ENCODE measurements around the gene BRD4. TPM values are rescaled to one million over a fixed set of nuclear protein-coding genes. Genes with fewer than 3 reads are reported as not detected.

BRD4 gene
- total and polyA plus RNA-seq, 2 of the 13 experiments (the other 11 are each of a cell fraction or from before 2014, with no cell fraction given): 10.5 to 11.4 TPM

DNA sequence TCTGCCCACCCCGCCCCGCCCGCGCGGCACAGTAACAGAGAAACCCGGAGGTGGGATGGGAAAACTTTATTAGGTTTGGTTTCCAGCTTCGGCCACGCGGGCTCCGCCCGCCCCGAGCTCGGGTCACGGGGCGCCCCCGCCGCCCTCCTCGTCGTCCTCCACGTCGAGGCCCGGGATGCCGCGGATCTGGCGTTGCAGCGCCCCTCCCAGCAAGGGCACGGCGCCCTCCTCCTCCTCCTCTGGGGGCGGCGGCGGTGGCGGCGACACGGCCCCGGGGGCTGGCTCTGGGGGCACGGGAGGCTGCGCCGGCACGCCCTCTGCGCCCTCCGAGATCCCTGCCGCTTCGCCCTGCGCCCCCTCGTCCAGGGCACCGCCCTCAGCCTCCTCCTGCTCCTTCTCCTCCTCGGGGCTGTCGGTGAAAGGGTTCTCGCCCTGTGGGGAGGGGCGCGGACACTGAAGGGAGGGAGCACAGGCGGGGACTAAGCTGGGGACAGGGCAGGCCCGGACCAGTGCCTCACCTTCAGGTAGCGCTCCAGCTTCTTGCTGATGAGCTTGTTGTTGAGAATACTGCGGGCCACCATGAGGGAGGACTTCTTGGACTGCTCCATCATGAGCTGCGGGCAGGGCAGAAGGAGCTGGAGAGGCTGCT lies 47.8 kb upstream of the BRD4 start (continued):
- TF ChIP-seq, protein P1, sequence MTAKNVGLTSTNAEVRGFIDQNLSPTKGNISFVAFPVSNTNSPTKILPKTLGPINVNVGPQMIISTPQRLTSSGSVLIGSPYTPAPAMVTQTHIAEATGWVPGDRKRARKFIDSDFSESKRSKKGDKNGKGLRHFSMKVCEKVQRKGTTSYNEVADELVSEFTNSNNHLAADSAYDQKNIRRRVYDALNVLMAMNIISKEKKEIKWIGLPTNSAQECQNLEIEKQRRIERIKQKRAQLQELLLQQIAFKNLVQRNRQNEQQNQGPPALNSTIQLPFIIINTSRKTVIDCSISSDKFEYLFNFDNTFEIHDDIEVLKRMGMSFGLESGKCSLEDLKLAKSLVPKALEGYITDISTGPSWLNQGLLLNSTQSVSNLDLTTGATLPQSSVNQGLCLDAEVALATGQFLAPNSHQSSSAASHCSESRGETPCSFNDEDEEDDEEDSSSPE (CRISPR knock-in tag; IDR thresholded peaks at IDR 0.05): 0 out of 2 replicates have a peak, but pooled peaks have one; percentile 9
- TF ChIP-seq, protein P2, sequence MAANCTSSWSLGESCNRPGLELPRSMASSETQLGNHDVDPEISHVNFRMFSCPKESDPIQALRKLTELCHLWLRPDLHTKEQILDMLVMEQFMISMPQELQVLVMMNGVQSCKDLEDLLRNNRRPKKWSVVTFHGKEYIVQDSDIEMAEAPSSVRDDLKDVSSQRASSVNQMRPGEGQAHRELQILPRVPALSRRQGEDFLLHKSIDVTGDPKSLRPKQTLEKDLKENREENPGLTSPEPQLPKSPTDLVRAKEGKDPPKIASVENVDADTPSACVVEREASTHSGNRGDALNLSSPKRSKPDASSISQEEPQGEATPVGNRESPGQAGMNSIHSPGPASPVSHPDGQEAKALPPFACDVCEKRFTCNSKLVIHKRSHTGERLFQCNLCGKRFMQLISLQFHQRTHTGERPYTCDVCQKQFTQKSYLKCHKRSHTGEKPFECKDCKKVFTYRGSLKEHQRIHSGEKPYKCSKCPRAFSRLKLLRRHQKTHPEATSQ (CRISPR knock-in tag; IDR thresholded peaks at IDR 0.05; ENCODE audit: borderline replicate concordance): no peak
- TF ChIP-seq ZNF180 (CRISPR knock-in tag; IDR thresholded peaks at IDR 0.05; ENCODE audit: borderline replicate concordance, low read depth) (no peak), ZBTB8A (CRISPR knock-in tag; IDR thresholded peaks at IDR 0.05; ENCODE audit: borderline replicate concordance, low read depth) (peak; percentile 90; the same call in 1 of the 2 replicates), YEATS4 (CRISPR knock-in tag; IDR thresholded peaks at IDR 0.05; ENCODE audit: borderline replicate concordance) (peak; percentile 71; the same call in 1 of the 2 replicates), ATM (IDR thresholded peaks at IDR 0.05; ENCODE audit: borderline replicate concordance) (no peak), EP300 (IDR thresholded peaks at IDR 0.05; ENCODE audit: low read depth in 2 of 2, low read length in 2 of 2) (0 out of 4 replicates have a peak, but pooled peaks of 1 of the 2 experiments have one; percentile 2), EP300 (CRISPR knock-in tag; IDR thresholded peaks at IDR 0.05; ENCODE audit: borderline replicate concordance) (no peak), PTBP1 (IDR thresholded peaks at IDR 0.05; ENCODE audit: low read depth, low read length, poor library complexity, severe bottlenecking) (peak; percentile 40), TBX2 (CRISPR knock-in tag; IDR thresholded peaks at IDR 0.05; ENCODE audit: borderline replicate concordance) (no peak; the same call in 1 of the 2 replicates), CENPX (CRISPR knock-in tag; IDR thresholded peaks at IDR 0.05) (no peak)
- TF ChIP-seq, protein P3, sequence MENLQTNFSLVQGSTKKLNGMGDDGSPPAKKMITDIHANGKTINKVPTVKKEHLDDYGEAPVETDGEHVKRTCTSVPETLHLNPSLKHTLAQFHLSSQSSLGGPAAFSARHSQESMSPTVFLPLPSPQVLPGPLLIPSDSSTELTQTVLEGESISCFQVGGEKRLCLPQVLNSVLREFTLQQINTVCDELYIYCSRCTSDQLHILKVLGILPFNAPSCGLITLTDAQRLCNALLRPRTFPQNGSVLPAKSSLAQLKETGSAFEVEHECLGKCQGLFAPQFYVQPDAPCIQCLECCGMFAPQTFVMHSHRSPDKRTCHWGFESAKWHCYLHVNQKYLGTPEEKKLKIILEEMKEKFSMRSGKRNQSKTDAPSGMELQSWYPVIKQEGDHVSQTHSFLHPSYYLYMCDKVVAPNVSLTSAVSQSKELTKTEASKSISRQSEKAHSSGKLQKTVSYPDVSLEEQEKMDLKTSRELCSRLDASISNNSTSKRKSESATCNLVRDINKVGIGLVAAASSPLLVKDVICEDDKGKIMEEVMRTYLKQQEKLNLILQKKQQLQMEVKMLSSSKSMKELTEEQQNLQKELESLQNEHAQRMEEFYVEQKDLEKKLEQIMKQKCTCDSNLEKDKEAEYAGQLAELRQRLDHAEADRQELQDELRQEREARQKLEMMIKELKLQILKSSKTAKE (CRISPR knock-in tag; IDR thresholded peaks at IDR 0.05; ENCODE audit: borderline replicate concordance): 0 out of 2 replicates have a peak, but pooled peaks have one; percentile 26
- TF ChIP-seq, protein P4, sequence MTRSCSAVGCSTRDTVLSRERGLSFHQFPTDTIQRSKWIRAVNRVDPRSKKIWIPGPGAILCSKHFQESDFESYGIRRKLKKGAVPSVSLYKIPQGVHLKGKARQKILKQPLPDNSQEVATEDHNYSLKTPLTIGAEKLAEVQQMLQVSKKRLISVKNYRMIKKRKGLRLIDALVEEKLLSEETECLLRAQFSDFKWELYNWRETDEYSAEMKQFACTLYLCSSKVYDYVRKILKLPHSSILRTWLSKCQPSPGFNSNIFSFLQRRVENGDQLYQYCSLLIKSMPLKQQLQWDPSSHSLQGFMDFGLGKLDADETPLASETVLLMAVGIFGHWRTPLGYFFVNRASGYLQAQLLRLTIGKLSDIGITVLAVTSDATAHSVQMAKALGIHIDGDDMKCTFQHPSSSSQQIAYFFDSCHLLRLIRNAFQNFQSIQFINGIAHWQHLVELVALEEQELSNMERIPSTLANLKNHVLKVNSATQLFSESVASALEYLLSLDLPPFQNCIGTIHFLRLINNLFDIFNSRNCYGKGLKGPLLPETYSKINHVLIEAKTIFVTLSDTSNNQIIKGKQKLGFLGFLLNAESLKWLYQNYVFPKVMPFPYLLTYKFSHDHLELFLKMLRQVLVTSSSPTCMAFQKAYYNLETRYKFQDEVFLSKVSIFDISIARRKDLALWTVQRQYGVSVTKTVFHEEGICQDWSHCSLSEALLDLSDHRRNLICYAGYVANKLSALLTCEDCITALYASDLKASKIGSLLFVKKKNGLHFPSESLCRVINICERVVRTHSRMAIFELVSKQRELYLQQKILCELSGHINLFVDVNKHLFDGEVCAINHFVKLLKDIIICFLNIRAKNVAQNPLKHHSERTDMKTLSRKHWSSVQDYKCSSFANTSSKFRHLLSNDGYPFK (CRISPR knock-in tag; IDR thresholded peaks at IDR 0.05; ENCODE audit: borderline replicate concordance): no peak
- TF ChIP-seq, protein P5, sequence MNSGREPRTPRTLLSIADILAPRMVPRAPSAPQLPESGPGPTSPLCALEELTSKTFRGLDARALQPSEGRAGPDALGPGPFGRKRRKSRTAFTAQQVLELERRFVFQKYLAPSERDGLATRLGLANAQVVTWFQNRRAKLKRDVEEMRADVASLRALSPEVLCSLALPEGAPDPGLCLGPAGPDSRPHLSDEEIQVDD (CRISPR knock-in tag; IDR thresholded peaks at IDR 0.05; ENCODE audit: borderline replicate concordance): no peak
- TF ChIP-seq, protein P6, sequence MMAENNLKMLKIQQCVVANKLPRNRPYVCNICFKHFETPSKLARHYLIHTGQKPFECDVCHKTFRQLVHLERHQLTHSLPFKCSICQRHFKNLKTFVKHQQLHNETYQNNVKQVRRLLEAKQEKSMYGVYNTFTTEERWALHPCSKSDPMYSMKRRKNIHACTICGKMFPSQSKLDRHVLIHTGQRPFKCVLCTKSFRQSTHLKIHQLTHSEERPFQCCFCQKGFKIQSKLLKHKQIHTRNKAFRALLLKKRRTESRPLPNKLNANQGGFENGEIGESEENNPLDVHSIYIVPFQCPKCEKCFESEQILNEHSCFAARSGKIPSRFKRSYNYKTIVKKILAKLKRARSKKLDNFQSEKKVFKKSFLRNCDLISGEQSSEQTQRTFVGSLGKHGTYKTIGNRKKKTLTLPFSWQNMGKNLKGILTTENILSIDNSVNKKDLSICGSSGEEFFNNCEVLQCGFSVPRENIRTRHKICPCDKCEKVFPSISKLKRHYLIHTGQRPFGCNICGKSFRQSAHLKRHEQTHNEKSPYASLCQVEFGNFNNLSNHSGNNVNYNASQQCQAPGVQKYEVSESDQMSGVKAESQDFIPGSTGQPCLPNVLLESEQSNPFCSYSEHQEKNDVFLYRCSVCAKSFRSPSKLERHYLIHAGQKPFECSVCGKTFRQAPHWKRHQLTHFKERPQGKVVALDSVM (CRISPR knock-in tag; IDR thresholded peaks at IDR 0.05): peak; percentile 78; the same call in 1 of the 2 replicates
